Testis (tissue), 3 donors: ENCODE data around the gene MAST4. TPM values are rescaled to one million over a fixed set of nuclear protein-coding genes. Genes with fewer than 3 reads are reported as not detected.

Experiments
- DNase-seq: peaks from one replicate; pipeline ENCODE4 v3.0.0-alpha.2; 2019
- H3K27ac ChIP-seq, 2 donors: fragments of 200-600 bp; sonication (generic); one replicate each; pipeline ENCODE4 v1.5.1; 2019
- H3K27me3 ChIP-seq: fragments of 200-600 bp; sonication (generic); one replicate; pipeline ENCODE4 v1.5.1; 2019
- H3K36me3 ChIP-seq: fragments of 200-600 bp; sonication (generic); one replicate; pipeline ENCODE4 v1.5.1; 2017; ENCODE audit warnings: low read depth; ENCODE audit errors: missing control alignments
- H3K4me1 ChIP-seq: fragments of 200-600 bp; sonication (generic); one replicate; pipeline ENCODE4 v1.5.1; 2019
- H3K4me3 ChIP-seq, 2 donors: fragments of 200-600 bp; sonication (generic); one replicate each; pipeline ENCODE4 v1.5.1; 2017 to 2019
- H3K9me3 ChIP-seq: fragments of 200-600 bp; sonication (generic); one replicate; pipeline ENCODE4 v1.5.1; 2017
- POLR2A ChIP-seq: fragments of 450-650 bp; IDR thresholded peaks from one replicate; pipeline ENCODE4 v1.6.1; 2017; ENCODE audit warnings: antibody characterized with exemption, mild to moderate bottlenecking, moderate library complexity
- WGBS, 2 donors: methylation state at CpG; one replicate each; pipeline ENCODE4 v1.1.5; 2018; 5-methylcytosine and 5-hydroxymethylcytosine counted together
- intact Hi-C: fragments of 100-400 bp; cut with DNase I; formaldehyde crosslinking; loops from one replicate; pipeline ENCODE4 v1.15.1; 2023; ENCODE audit warnings: low total_unique reads
- polyA plus RNA-seq: library from polyadenylated mRNA; stranded (reverse); fragments of 350-450 nt; fragmentation: Illumina TruSeq; extraction: RNeasy Lipid Tissue Mini Kit (QIAGEN cat#74804); gene quantifications from one replicate; pipeline ENCODE4 v1.2.3, GENCODE V29; 2014; ENCODE audit warnings: low read depth, low replicate concordance; ENCODE audit not compliant: insufficient read depth
- total RNA-seq, 2 donors: library from RNA; depleted of rRNA; stranded (reverse); fragments of >200 nt; gene quantifications; one replicate each; pipeline ENCODE4 v1.2.3, GENCODE V29; 2016
- TF ChIP-seq, protein P1 (sequence below), 3 experiments: fragments of 450-650 bp in 2 of 3; fragments of 200-600 bp in 1 of 3; sonication (generic) in 1 of 3; IDR thresholded peaks; one replicate each; pipeline ENCODE4 v1.5.1; 2016 to 2019; ENCODE audit warnings: antibody characterized with exemption in 3 of 3, mild to moderate bottlenecking in 2 of 3, moderate library complexity in 1 of 3

The MAST4 gene
- total and polyA plus RNA-seq, 3 donors from 2014 or later, result 27.2 to 56.4 (median 51.4) TPM

- peak; percentile 18 for DNase-seq
- H3K4me1 ChIP-seq, result peaks cover 13% of the 10 kb centered on the region
Measured at GRCh38 chr5:67010684-67011409, 414.7 kb downstream of the MAST4 start.

DNA sequence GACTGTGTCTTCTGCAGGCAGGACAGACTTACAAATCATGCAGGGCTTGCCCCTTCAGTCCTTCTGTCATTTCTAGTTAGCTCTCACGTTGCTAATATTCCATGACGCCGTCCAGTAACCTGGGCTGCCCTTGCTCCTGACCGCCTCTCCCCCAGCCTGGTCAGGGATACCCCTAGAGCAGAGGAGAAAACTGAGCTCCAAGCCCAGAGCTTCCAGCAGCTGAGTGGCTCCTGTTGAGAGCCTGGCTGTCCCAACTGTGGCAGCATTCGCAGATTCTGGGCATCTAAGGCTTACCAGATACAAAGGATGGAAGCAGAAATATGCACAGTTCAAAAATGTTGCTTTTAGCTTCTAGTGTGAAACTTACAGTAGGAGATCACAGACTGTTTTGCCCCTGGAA is 415.2 kb downstream of the MAST4 start:
- Histone ChIP-seq H3K27ac (no peak overlapping the region), H3K4me3 (no peak overlapping the region), H3K4me1 (peaks cover 13% of the 10 kb centered on the region), H3K27me3 (no peaks in the 10 kb centered on the region), H3K36me3 (no peaks in the 10 kb centered on the region), H3K9me3 (no peaks in the 10 kb centered on the region)
- DNase-seq, result no peak
- TF ChIP-seq POLR2A, result no peak
- TF ChIP-seq, protein P1, sequence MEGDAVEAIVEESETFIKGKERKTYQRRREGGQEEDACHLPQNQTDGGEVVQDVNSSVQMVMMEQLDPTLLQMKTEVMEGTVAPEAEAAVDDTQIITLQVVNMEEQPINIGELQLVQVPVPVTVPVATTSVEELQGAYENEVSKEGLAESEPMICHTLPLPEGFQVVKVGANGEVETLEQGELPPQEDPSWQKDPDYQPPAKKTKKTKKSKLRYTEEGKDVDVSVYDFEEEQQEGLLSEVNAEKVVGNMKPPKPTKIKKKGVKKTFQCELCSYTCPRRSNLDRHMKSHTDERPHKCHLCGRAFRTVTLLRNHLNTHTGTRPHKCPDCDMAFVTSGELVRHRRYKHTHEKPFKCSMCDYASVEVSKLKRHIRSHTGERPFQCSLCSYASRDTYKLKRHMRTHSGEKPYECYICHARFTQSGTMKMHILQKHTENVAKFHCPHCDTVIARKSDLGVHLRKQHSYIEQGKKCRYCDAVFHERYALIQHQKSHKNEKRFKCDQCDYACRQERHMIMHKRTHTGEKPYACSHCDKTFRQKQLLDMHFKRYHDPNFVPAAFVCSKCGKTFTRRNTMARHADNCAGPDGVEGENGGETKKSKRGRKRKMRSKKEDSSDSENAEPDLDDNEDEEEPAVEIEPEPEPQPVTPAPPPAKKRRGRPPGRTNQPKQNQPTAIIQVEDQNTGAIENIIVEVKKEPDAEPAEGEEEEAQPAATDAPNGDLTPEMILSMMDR (IDR thresholded peaks at IDR 0.05), result no peak
- intact Hi-C loops, result no loop called here
- WGBS, 2 donors, result 66 to 72% methylated on average over 5 of the region's 5 CpGs

More at GRCh38 chr5:67010684-67011409, 414.7 kb downstream of the MAST4 start:
- intact Hi-C loops, result no loop called here
- Histone ChIP-seq H3K9me3 (no peaks in the 10 kb centered on the region), H3K27me3 (no peaks in the 10 kb centered on the region), H3K4me3 (no peak overlapping the region), H3K36me3 (no peaks in the 10 kb centered on the region), H3K27ac (no peak overlapping the region)
- 49% methylated on average over 8 of the region's 8 CpGs for WGBS, 2 donors
- TF ChIP-seq, protein P1 (IDR thresholded peaks at IDR 0.05), result no peak
- TF ChIP-seq POLR2A, result no peak

- 71 to 85% methylated on average over 2 of the region's 2 CpGs for WGBS, 2 donors
- intact Hi-C loops, result no loop called here
- Histone ChIP-seq H3K9me3 (no peaks in the 10 kb centered on the region), H3K36me3 (no peaks in the 10 kb centered on the region), H3K27ac (no peak overlapping the region), H3K4me3 (no peak overlapping the region), H3K27me3 (no peaks in the 10 kb centered on the region), H3K4me1 (peaks cover 13% of the 10 kb centered on the region)
- TF ChIP-seq, protein P1 (IDR thresholded peaks at IDR 0.05), result no peak
- no peak for TF ChIP-seq POLR2A
- no peak for DNase-seq
Measured at GRCh38 chr5:67012171-67012570, 416.0 kb downstream of the MAST4 start.

DNA sequence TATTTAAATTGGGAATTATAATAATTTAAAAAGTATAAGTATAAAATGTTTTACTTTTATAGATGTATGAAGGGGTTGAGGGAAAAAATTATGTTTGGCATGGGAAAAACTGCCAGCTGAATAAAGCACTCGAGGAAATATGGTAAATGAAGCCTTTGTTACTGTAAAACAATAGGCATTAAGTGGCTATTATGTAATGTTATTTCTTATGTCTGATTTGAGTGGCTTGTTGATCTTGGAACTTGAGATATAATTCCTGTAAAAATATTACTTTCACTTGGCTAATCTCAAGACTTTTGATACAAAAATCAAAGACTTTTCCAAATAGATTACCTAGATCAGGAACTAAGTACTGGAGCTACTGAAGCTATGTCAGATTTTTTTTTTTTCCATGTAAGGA is 417.5 kb downstream of the MAST4 start:
- Histone ChIP-seq H3K27me3 (no peaks in the 10 kb centered on the region), H3K4me3 (no peak overlapping the region), H3K9me3 (no peaks in the 10 kb centered on the region), H3K27ac (peak overlapping the region in 1 of 2 donors; percentile 32), H3K4me1 (peaks cover 13% of the 10 kb centered on the region), H3K36me3 (no peaks in the 10 kb centered on the region)
- DNase-seq, result no peak
- no peak for TF ChIP-seq POLR2A
- TF ChIP-seq, protein P1 (IDR thresholded peaks at IDR 0.05), result no peak
- 58 to 80% methylated on average over 1 of the region's 1 CpG for WGBS, 2 donors
- intact Hi-C loops, result no loop called here

DNA sequence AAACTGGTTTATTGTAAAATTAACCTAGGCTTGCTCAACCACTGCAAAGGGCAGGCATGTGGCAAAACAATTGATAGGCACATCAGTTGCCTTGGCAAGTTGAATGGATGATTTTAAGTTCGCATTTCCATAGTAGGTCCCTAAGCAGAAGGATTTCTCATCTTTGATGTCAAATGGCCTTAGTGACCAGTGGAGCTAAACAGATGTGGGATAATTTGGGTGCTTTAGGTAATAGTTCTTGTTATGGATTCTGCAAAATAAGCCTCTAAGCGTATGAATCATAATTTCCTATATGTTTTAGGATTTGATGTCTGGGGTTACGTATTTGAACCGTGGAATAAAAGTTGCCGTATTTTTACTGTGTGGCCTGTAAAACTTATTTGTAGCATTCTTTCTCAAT is 418.0 kb downstream of the MAST4 start:
- Histone ChIP-seq H3K9me3 (no peaks in the 10 kb centered on the region), H3K27me3 (no peaks in the 10 kb centered on the region), H3K4me1 (peaks cover 13% of the 10 kb centered on the region), H3K4me3 (no peak overlapping the region), H3K27ac (peak overlapping the region in 1 of 2 donors; percentile 26), H3K36me3 (no peaks in the 10 kb centered on the region)
- DNase-seq, result no peak
- TF ChIP-seq, protein P1 (IDR thresholded peaks at IDR 0.05), result no peak
- TF ChIP-seq POLR2A, result no peak
- intact Hi-C loops, result no loop called here
- 89 to 99% methylated on average over 5 of the region's 5 CpGs for WGBS, 2 donors
